HepG2 (cell line): ENCODE results near the gene PFDN5. TPM values are rescaled to one million over a fixed set of nuclear protein-coding genes. Genes with fewer than 3 reads are reported as not detected.

ENCODE experiments used
- CBFB ChIP-seq: sonication (generic); formaldehyde crosslinking; IDR thresholded peaks from 2 replicates; pipeline ENCODE4 v1.4.0; 2020; ENCODE audit warnings: missing genetic modification reagents
- CREB1 ChIP-seq, 2 experiments: fragments of 450-650 bp in 1 of 2; IDR thresholded peaks; 2 replicates each; pipeline ENCODE4 v1.6.1; 2016 to 2017; ENCODE audit warnings: control low read depth in 1 of 2, mild to moderate bottlenecking in 1 of 2, missing compliant biosample characterization in 1 of 2, missing genetic modification characterization in 1 of 2
- CSRNP1 ChIP-seq: sonication (generic); formaldehyde crosslinking; IDR thresholded peaks from 2 replicates; pipeline ENCODE4 v1.8.1; 2023; ENCODE audit warnings: mild to moderate bottlenecking, missing genetic modification reagents
- DMTF1 ChIP-seq: sonication (generic); formaldehyde crosslinking; IDR thresholded peaks from 2 replicates; pipeline ENCODE4 v1.4.0; 2020; ENCODE audit warnings: mild to moderate bottlenecking, missing genetic modification reagents
- ELK4 ChIP-seq: sonication (generic); formaldehyde crosslinking; IDR thresholded peaks from 2 replicates; pipeline ENCODE4 v1.9.0; 2021; ENCODE audit warnings: missing genetic modification reagents, borderline replicate concordance
- ETV6 ChIP-seq: sonication (generic); formaldehyde crosslinking; conservative IDR thresholded peaks from 2 replicates; pipeline ENCODE4 v1.4.0; 2020; ENCODE audit warnings: missing genetic modification reagents
- GFI1 ChIP-seq: sonication (generic); formaldehyde crosslinking; IDR thresholded peaks from 2 replicates; pipeline ENCODE4 v1.5.0; 2020; ENCODE audit warnings: missing genetic modification reagents, mild to moderate bottlenecking, borderline replicate concordance
- GZF1 ChIP-seq: sonication (generic); formaldehyde crosslinking; IDR thresholded peaks from 2 replicates; pipeline ENCODE4 v1.5.1; 2020; ENCODE audit warnings: mild to moderate bottlenecking, missing genetic modification reagents
- HMG20B ChIP-seq: conservative IDR thresholded peaks from 2 replicates; pipeline ENCODE4 v1.6.1; 2016; ENCODE audit warnings: missing genetic modification reagents, missing compliant biosample characterization
- JUN ChIP-seq: sonication (generic); formaldehyde crosslinking; IDR thresholded peaks from 2 replicates; pipeline ENCODE4 v1.4.0; 2020; ENCODE audit warnings: mild to moderate bottlenecking, missing genetic modification reagents
- MXD3 ChIP-seq: IDR thresholded peaks from 2 replicates; pipeline ENCODE4 v1.6.1; 2016; ENCODE audit warnings: mild to moderate bottlenecking, missing biosample characterization, missing genetic modification reagents
- MYC ChIP-seq: sonication (generic); formaldehyde crosslinking; IDR thresholded peaks from 2 replicates; pipeline ENCODE4 v1.9.0; 2021; ENCODE audit warnings: missing genetic modification reagents, borderline replicate concordance
- NR2F6 ChIP-seq, 2 experiments: IDR thresholded peaks; 2 replicates each; pipeline ENCODE4 v1.6.1; 2016; ENCODE audit warnings: antibody characterized with exemption in 1 of 2, mild to moderate bottlenecking in 1 of 2
- PLRG1 ChIP-seq: fragments of 450-650 bp; conservative IDR thresholded peaks from 2 replicates; pipeline ENCODE4 v1.6.1; 2016
- PRMT3 ChIP-seq: sonication (generic); formaldehyde crosslinking; IDR thresholded peaks from 2 replicates; pipeline ENCODE4 v1.8.1; 2022; ENCODE audit warnings: low read depth, mild to moderate bottlenecking, moderate library complexity, missing genetic modification reagents, borderline replicate concordance
- RFX5 ChIP-seq: IDR thresholded peaks from 2 replicates; pipeline ENCODE4 v1.6.1; 2011; ENCODE audit warnings: low read depth, low read length, improper control_type of control experiment
- TARDBP ChIP-seq: sonication (generic); formaldehyde crosslinking; IDR thresholded peaks from 2 replicates; pipeline ENCODE4 v1.8.0; 2022; ENCODE audit warnings: mild to moderate bottlenecking, missing genetic modification reagents
- TCF12 ChIP-seq, 2 experiments: fragments of 450-650 bp in 1 of 2; sonication (generic) in 1 of 2; formaldehyde crosslinking in 1 of 2; IDR thresholded peaks; 2 replicates each; pipeline versions ENCODE4 v1.6.1 to v1.8.0; 2017 to 2022; ENCODE audit warnings: antibody characterized with exemption in 1 of 2, mild to moderate bottlenecking in 1 of 2, missing genetic modification reagents in 1 of 2, moderate library complexity in 1 of 2
- TEAD2 ChIP-seq: sonication (generic); formaldehyde crosslinking; IDR thresholded peaks from 2 replicates; pipeline ENCODE4 v1.9.0; 2021; ENCODE audit warnings: missing genetic modification reagents
- THYN1 ChIP-seq: sonication (generic); formaldehyde crosslinking; IDR thresholded peaks from 2 replicates; pipeline ENCODE4 v1.8.1; 2023; ENCODE audit warnings: low read depth, mild to moderate bottlenecking, moderate library complexity, missing genetic modification reagents, borderline replicate concordance
- U2AF1 ChIP-seq: fragments of 200-400 bp; formaldehyde crosslinking; optimal IDR thresholded peaks from 2 replicates; pipeline ENCODE3; 2017; ENCODE audit warnings: mild to moderate bottlenecking, low read depth, low read length
- ZNF234 ChIP-seq: sonication (generic); formaldehyde crosslinking; conservative IDR thresholded peaks from 2 replicates; pipeline ENCODE4 v1.5.1; 2020; ENCODE audit warnings: mild to moderate bottlenecking, missing genetic modification reagents
- ZNF331 ChIP-seq: sonication (generic); formaldehyde crosslinking; IDR thresholded peaks from 2 replicates; pipeline ENCODE4 v1.4.0; 2020; ENCODE audit warnings: missing genetic modification reagents
- ZSCAN31 ChIP-seq: sonication (generic); formaldehyde crosslinking; IDR thresholded peaks from 2 replicates; pipeline ENCODE4 v1.5.0; 2020; ENCODE audit warnings: low read depth, mild to moderate bottlenecking, missing genetic modification reagents
- polyA plus RNA-seq, 8 experiments: library from polyadenylated mRNA; depleted of rRNA in 3 of 8; stranded (reverse) in 7 of 8; unstranded in 1 of 8; fragments of >200 nt; fragmentation: Illumina TruSeq in 4 of 8; extraction: Trizol in 4 of 8; gene quantifications; 2 replicates each; pipeline versions ENCODE4 v1.2.1 to v1.2.3, GENCODE V29; 2011 to 2016; ENCODE audit warnings: low read depth in 4 of 8, missing spikeins in 1 of 8, mixed read lengths in 1 of 8; ENCODE audit not compliant: insufficient read depth in 1 of 8
- total RNA-seq, 5 experiments: library from RNA; depleted of rRNA; stranded (reverse); fragments of >200 nt; fragmentation: Illumina TruSeq; extraction: Trizol; gene quantifications; 2 replicates each; pipeline ENCODE4 v1.2.3, GENCODE V29; 2016; ENCODE audit warnings: low read depth in 1 of 5

Gene PFDN5
- total and polyA plus RNA-seq, 2 of the 13 experiments (the other 11 are each of a cell fraction or from before 2014, with no cell fraction given): 449 to 462 TPM

- TF ChIP-seq PRMT3 (CRISPR knock-in tag): no peak
- peak; percentile 65; the same call in 1 of the 2 replicates for TF ChIP-seq ZNF331 (CRISPR knock-in tag)
- no peak for TF ChIP-seq TCF12 (IDR thresholded peaks at IDR 0.05)
- peak; percentile 84; the same call in 1 of the 2 replicates for TF ChIP-seq TCF12 (CRISPR knock-in tag; IDR thresholded peaks at IDR 0.05)
- TF ChIP-seq RFX5: no peak
- no peak for TF ChIP-seq JUN (CRISPR knock-in tag)
- TF ChIP-seq ETV6 (CRISPR knock-in tag): no peak
- TF ChIP-seq THYN1 (CRISPR knock-in tag): no peak
- TF ChIP-seq DMTF1 (CRISPR knock-in tag): no peak
- peak; percentile 37; the same call in 1 of the 2 replicates for TF ChIP-seq CBFB (CRISPR knock-in tag)
- TF ChIP-seq MXD3 (CRISPR knock-in tag): peak; percentile 71
- no peak for TF ChIP-seq ZNF234 (CRISPR knock-in tag)
- no peak; the same call in 1 of the 2 replicates for TF ChIP-seq GZF1 (CRISPR knock-in tag)
- TF ChIP-seq ZSCAN31 (CRISPR knock-in tag): peak; percentile 96
- no peak for TF ChIP-seq PLRG1
- TF ChIP-seq CREB1 (IDR thresholded peaks at IDR 0.05): 0 out of 2 replicates have a peak, but pooled peaks have one; percentile 30
- TF ChIP-seq CREB1 (CRISPR knock-in tag; IDR thresholded peaks at IDR 0.05): peak; percentile 29; the same call in 1 of the 2 replicates
- TF ChIP-seq GFI1 (CRISPR knock-in tag): no peak; the same call in 1 of the 2 replicates
- TF ChIP-seq U2AF1: no peak
- peak; percentile 46; the same call in 1 of the 2 replicates for TF ChIP-seq TARDBP
- peak; percentile 57; the same call in 1 of the 2 replicates for TF ChIP-seq NR2F6 (IDR thresholded peaks at IDR 0.05)
- TF ChIP-seq NR2F6 (CRISPR knock-in tag; IDR thresholded peaks at IDR 0.05): peak; percentile 88
- TF ChIP-seq MYC (CRISPR knock-in tag): peak; percentile 83
- TF ChIP-seq HMG20B (CRISPR knock-in tag): 0 out of 2 replicates have a peak, but pooled peaks have one; percentile 13
- no peak for TF ChIP-seq ELK4
- TF ChIP-seq CSRNP1 (CRISPR knock-in tag): no peak; the same call in 1 of the 2 replicates
- TF ChIP-seq TEAD2 (CRISPR knock-in tag): no peak
These were observed 29.6 kb downstream of the PFDN5 start (continued) for GRCh38 chr12:53324779-53325510.
